Amniotic stem cell (primary cell): ENCODE results near the gene PTPRT.
A peak's percentile ranks its signal among the peaks of the same experiment; 100 is the strongest.
"Not testable (repeated sequence)": the region's sequence is repeated elsewhere in the genome, so short reads cannot be mapped to it uniquely, and the experiment has no call there.

Experiments
- DNase-seq: peaks from one replicate; lab custom pipeline; 2025; lab: John Stamatoyannopoulos, UW

PTPRT gene

DNA sequence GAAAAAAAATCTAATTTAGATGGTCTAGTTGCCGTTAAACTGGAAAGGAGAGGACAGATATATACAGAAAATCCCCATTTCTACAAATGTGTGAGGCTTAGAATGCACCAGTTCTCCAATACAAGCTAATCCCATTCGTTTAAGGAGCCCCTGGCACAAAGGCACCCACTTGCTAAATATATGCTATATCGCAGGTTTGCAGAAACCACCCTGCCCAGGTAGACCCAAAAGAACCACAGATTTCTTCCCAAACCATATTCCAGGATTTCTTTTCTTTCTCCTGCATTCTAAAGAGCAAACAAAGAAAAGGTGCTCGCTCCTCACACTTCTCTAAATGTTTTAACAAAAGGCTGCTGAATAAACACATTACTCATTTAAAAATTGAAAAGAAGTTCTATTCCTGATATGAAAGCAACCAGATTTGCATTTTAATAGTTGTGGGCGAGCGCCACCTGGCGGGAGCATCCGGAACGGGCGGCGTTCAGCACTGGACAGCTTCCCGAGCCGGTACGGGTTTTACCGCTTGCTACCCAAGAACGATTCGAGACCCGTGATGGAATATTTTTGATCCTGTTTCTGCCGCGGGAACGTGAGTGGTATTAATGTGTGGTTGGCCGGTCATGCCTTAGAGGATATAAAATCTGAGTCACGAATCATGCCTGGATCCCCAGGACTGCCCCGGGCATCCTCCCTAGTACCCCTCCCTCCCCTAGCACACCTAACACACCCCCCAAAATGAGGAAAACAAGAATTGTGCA is 2.1 kb downstream of the PTPRT start:
- DNase-seq: peak; percentile 15

DNA sequence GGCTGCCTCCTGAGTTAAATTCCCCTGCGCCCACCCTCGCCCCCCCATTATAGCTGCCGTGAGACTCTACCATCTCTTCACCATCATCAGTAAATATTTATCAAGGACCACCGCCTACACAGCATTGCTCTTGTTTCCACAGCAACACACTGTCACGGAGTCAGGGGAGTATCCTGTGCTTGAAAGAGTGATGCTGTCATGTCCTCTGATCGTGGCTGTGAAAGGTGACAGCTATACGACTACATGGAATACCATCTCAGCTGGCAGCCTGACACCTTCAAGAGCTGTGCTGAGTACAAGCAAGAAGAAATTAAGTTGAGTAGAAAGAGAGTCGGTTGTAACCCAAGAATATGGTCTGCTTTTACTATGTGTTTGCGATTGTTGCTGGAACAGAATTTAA is 3.4 kb downstream of the PTPRT start:
- DNase-seq: no peak

GRCh38 chr20:43185901-43186300 is 3.8 kb downstream of the PTPRT start:
- no peak for DNase-seq

GRCh38 chr20:43183536-43184070 is 6.1 kb downstream of the PTPRT start:
- DNase-seq: no peak

GRCh38 chr20:43178080-43178479 is 11.6 kb downstream of the PTPRT start:
- no peak for DNase-seq

DNA sequence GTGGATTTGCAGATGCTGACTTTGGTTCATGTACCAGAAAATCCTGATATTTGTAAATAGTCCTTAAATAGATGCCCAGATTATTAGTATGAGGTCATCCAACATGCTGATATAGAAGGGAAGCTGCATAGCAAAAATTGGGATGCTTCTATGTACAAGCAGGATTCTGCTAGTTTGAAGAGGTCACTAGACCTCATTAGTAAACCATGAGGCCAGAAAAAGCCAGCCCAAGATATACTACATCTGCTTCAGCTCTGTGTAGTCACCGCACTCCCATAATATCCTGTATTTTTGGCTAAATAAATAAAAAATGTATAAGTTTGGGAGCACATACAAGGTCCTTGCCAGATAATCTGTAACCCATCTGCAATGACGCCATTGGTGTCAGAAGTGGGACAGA is 13.0 kb downstream of the PTPRT start:
- DNase-seq: no peak

DNA sequence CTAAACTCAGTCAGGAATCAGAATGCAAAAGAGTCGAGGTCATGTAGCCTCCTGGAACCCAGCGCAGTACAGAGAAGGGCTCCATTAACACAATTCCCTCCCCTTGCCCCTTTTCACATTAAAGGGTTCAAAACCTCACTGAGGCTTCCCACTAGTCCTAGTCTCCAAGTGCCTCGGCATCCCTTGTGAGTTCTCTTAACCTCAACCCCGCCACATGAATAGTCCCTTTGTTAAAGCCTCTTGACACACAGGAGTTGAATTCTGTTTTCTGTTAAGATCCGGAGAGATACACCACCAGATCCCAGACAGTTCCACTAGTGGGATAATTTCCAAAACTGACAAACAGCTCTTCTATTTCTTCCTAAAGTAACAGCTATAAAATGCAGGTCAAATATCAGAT is 17.8 kb downstream of the PTPRT start:
- DNase-seq: no peak

DNA sequence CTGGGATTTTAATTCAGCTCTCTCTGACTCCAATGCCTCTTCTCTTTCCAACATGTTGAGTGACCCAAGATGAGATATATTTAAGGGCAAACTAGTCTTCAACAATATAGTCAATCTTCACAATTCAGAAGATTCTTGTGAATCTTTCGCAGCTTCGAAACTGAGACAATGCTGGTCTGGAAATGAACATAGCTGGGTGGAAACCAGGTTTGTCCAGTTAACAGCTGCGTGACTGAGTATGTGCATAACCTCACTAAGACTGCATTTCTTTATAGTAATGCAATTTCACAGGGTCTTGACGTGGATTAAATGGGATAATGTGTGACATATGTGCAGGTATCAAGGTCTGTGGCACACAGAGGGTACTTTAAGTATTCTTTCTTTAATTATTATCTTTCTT is 18.9 kb downstream of the PTPRT start:
- DNase-seq: no peak

- no peak for DNase-seq
These were observed 22.1 kb downstream of the PTPRT start for GRCh38 chr20:43167615-43168014.

DNA sequence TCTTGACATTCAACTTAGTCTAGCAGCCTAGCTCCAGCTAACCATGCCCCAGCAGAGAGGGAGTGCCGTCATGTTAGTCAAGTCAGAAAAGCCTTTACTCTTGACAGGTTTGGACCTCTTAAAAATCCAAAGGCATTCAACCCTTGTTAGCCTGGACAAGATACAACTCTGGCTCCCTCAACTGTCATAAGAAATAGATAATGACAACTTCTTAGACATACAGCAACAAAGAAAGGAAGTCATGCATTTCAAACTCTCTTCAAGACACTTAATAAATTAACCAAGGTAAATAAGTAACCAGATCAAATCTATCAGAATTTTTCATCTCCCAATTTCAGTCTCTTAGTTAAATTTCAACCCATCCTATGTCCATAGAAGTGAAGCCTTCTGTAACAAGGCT is 22.7 kb downstream of the PTPRT start:
- no peak for DNase-seq

DNA sequence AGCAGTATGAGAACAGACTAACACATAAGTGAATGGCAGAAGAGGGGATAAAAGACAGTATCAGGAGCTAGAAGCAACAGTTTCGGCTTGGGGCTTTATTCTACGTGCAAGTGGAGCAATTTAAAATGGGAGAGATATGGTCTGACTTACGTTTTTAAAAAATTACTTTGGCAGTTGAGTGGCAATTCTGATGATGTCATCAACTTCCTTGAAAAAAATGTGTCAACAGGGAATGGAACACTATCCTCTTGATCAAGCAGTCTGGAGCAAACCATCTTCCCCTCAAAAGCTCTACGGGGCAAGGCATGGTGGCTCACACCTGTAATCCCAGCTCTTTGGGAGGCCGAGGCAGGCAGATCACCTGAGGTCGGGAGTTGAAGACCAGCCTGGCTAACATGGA is 24.1 kb downstream of the PTPRT start:
- DNase-seq: no peak

- DNase-seq: not testable (repeated sequence)
These were observed 25.0 kb downstream of the PTPRT start for GRCh38 chr20:43164736-43165135.

DNA sequence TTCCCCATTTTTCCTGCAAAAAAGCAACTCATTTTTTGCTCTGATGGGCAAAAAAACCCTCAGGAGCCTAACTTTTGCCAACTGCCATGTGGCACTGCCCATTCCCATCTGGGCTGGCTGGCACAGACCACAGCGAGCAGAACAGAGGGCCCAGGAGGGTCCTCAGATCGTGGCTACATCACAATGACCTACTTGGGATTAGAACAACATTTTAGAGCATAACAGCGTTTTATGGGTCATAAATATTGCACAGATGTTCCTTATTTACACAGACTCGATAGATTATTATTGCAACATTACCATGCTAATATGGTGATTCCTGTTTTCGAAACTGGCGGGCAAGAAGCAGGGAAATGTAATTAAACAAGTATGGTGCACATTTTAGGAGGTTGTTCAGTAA is 28.0 kb downstream of the PTPRT start:
- DNase-seq: no peak

- no peak for DNase-seq
These were observed 28.8 kb downstream of the PTPRT start for GRCh38 chr20:43160941-43161340.

GRCh38 chr20:43159994-43160393 is 29.7 kb downstream of the PTPRT start:
- DNase-seq: no peak

DNA sequence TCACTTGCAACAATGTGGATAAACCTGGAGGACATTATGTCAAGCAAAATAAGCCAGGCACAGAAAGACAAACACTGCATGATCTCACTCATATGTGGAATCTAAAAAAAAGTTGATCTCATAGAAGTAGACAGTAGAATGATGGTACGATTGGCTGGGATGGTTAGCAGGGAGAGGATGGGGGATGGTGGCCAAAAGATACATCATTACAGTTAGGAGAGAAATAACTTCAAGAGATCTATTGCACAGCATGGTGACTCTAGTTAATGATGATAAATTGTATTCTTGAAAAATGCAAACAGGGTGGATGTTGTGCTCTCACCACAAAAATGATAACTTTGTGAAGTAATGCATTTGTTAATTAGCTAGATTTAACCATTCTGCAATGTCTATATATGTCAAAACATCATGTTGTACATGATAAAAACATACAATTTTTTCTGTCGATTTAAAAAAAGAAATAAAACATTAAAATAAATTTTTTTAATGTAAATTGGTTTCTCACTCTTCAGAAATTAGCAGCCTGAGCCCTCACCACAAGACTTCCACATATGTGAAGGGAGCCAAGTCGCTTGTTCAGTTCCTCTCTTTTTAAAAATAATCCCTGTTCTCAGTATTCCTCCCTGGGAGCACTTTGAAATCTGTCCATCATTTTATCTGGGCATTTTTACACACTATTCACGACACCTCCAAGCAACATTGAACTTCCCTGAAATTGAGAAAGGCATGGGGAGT is 34.2 kb downstream of the PTPRT start:
- no peak for DNase-seq

- no peak for DNase-seq
These were observed 37.8 kb downstream of the PTPRT start for GRCh38 chr20:43151901-43152300.

GRCh38 chr20:43151256-43151655 is 38.5 kb downstream of the PTPRT start:
- no peak for DNase-seq

- no peak for DNase-seq
These were observed 49.0 kb downstream of the PTPRT start for GRCh38 chr20:43140726-43141125.

DNA sequence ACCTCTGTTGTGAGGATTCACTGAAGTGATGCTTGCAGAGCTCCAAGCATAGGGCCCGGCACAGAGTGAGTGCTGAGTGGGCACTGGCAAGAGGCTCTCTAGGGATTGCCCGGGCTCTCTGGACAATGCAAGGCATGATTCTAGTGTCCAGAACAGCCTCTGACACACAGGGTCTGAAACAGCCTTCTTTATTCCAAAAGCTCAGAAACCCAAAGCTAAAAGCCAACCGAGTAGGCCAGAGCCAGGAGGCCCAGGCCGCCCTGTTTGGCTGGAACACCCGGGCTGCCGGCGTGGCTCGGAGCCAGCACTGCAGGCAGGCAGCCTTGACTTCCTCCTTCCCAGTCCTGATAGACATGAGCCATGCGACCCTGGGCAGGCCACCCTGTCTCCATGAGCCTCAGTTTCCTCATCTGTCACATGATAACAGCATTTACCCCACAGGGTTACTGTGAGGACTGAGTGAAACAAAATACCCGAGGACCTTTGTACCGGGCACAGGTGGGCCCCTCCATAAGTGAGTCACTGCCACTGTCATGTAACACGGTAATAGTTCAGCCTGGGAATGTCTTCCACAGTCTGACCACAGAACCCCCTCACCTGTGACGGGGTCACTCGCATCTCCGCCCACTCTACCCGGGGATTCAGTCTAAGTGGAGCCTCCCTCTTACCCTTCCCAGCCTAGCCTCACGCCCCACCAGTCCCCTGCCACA is 51.5 kb downstream of the PTPRT start:
- no peak for DNase-seq

DNA sequence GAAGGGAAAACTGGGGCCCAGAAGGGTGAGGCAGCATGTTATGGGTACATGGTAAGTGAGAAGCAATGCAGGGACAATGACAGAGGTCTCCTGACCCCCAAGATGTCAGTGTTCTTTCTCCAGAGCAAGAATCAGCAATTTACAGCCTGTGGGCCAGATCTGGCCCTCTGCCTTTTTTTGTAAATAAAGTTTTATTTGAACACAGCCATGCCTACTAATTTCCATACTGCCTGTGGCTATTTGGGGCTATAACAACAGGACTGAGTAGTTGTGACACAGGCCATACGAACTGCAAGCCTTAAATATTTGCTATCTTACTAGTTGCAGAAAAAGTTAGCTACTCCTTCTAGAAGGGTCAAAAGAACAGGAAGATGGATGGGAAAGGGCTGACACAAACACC is 52.5 kb downstream of the PTPRT start:
- no peak for DNase-seq

- no peak for DNase-seq
These were observed 65.5 kb downstream of the PTPRT start for GRCh38 chr20:43124241-43124640.

DNA sequence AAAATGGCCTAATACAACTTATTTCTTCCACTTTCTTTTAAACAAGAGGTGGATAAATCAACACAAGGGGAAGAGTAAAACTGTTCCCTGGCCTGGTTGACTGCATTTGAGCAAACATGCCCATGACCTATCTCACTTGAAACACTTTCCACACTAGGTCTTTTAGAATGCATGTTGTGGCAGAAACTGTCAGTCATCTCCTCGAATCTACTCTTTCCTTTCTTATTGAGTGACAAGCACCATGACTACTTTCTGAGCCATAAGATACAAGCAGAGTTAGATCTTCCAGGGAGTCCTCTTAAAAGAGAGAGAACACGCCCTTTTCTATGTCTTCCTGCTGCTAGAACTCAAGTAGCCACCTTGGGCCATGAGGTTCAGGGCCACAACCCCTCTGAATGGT is 66.5 kb downstream of the PTPRT start:
- DNase-seq: no peak
